K562 (cell line): Measurements from ENCODE around the gene ARHGDIA. TPM values are rescaled to one million over a fixed set of nuclear protein-coding genes. Genes with fewer than 3 reads are reported as not detected.

ENCODE experiments used
- ATAC-seq: fragments of 200-7000 bp; cut with Tn5 transposase; 3 replicates; pipeline ENCODE4 v1.9.1; 2020; ENCODE audit warnings: moderate library complexity
- BruUV-seq: library from RNA; stranded (reverse); fragments of 400-500 nt; replicated peaks from 2 replicates; lab custom pipeline; 2021; lab: Mats Ljungman, UMichigan
- CTCF ChIA-PET: fragments of 300-600 bp; formaldehyde crosslinking; extraction: SDS; loops from one replicate; lab custom pipeline; 2021; ENCODE audit warnings: low intra/inter-chr PET ratio; lab: Yijun Ruan, JAX
- POLR2A ChIA-PET: fragments of 300-600, 350-650 bp; sonication (Branson Sonifier 250); formaldehyde crosslinking; extraction: SDS; loops from one replicate; lab custom pipeline; 2021; ENCODE audit warnings: antibody characterized with exemption, inconsistent platforms; lab: Yijun Ruan, JAX
- DNase-seq, 4 experiments: peaks; one replicate each; pipeline versions ENCODE4 v3.0.0 to v3.0.0-alpha.2; 2011 to 2018; ENCODE audit warnings: low spot score in 3 of 4, mixed read lengths in 3 of 4; ENCODE audit errors: extremely low read depth in 1 of 4
- FAIRE-seq: peaks from 2 replicates; lab custom pipeline; 2011; peaks lifted over from hg19 to GRCh38; lab: Jason Lieb, UNC
- H2AFZ ChIP-seq: 2 replicates; pipeline ENCODE4 v1.6.0; 2011; ENCODE audit warnings: low read depth, low read length, control low read depth, inconsistent platforms
- H3K27ac ChIP-seq: fragments of 200-600 bp; 3 replicates; pipeline ENCODE4 v1.8.0; 2011; ENCODE audit warnings: low read depth, mild to moderate bottlenecking, control low read depth, inconsistent platforms, low read length, moderate library complexity, mixed read lengths; ENCODE audit errors: extremely low read depth
- H3K27me3 ChIP-seq, 2 experiments: fragments of 300-600 bp in 1 of 2; 2 replicates in 1 of 2; 3 replicates in 1 of 2; pipeline versions ENCODE4 v1.6.0 to v1.8.0; 2011; ENCODE audit warnings: inconsistent platforms in 2 of 2, low read length in 2 of 2, mild to moderate bottlenecking in 1 of 2, mixed read lengths in 1 of 2, moderate library complexity in 1 of 2; ENCODE audit not compliant: control insufficient read depth in 2 of 2, insufficient read depth in 2 of 2
- H3K36me3 ChIP-seq: fragments of 300-600 bp; 3 replicates; pipeline ENCODE4 v1.8.0; 2011; ENCODE audit warnings: mild to moderate bottlenecking, low read length, inconsistent platforms; ENCODE audit not compliant: control insufficient read depth, insufficient read depth
- H3K4me1 ChIP-seq, 2 experiments: fragments of 200-600 bp in 1 of 2; replicated peaks in 1 of 2; 2 replicates in 1 of 2; 3 replicates in 1 of 2; pipeline versions ENCODE4 v1.5.1 to v1.8.0; 2011; ENCODE audit warnings: inconsistent platforms in 2 of 2, low read length in 2 of 2, mild to moderate bottlenecking in 1 of 2, mixed read lengths in 1 of 2, moderate library complexity in 1 of 2; ENCODE audit not compliant: control insufficient read depth in 2 of 2, insufficient read depth in 2 of 2
- H3K4me2 ChIP-seq: 2 replicates; pipeline ENCODE4 v1.6.1; 2011; ENCODE audit warnings: low read length, control low read depth, inconsistent platforms, mixed read lengths; ENCODE audit not compliant: insufficient read depth
- H3K4me3 ChIP-seq: fragments of 200-600 bp; sonication (generic), shearing (Covaris generic); 2 replicates; pipeline ENCODE4 v1.5.1; 2016; ENCODE audit warnings: control low read depth, inconsistent platforms
- H3K79me2 ChIP-seq: fragments of 200-600 bp; 3 replicates; pipeline ENCODE4 v1.8.0; 2011; ENCODE audit warnings: low read length, inconsistent platforms; ENCODE audit not compliant: control insufficient read depth, insufficient read depth
- H3K9ac ChIP-seq, 2 experiments: 2 replicates each; pipeline versions ENCODE4 v1.6.0 to v1.6.1; 2011; ENCODE audit warnings: low read depth in 2 of 2, low read length in 2 of 2, control low read depth in 1 of 2, inconsistent platforms in 1 of 2, mild to moderate bottlenecking in 1 of 2, mixed read lengths in 1 of 2; ENCODE audit not compliant: insufficient read depth in 1 of 2
- H3K9me1 ChIP-seq: one replicate; pipeline ENCODE4 v1.6.0; 2011; ENCODE audit warnings: inconsistent platforms, mild to moderate bottlenecking, low read length, moderate library complexity; ENCODE audit not compliant: control insufficient read depth, insufficient read depth
- H3K9me3 ChIP-seq: replicated peaks from 2 replicates; pipeline ENCODE4 v1.5.1; 2011; ENCODE audit warnings: low read depth, low read length, inconsistent platforms; ENCODE audit not compliant: control insufficient read depth, insufficient read depth
- H4K20me1 ChIP-seq: replicated peaks from 2 replicates; pipeline ENCODE4 v1.6.1; 2011; ENCODE audit warnings: low read length, inconsistent platforms, mixed read lengths; ENCODE audit not compliant: control insufficient read depth, insufficient read depth
- CBFA2T2 ChIP-seq: fragments of 450-650 bp; conservative IDR thresholded peaks from 2 replicates; pipeline ENCODE4 v1.6.1; 2017; ENCODE audit warnings: mild to moderate bottlenecking
- CXXC5 ChIP-seq: fragments of 250-450 bp; sonication (Bioruptor Pico); IDR thresholded peaks from 2 replicates; pipeline ENCODE4 v1.8.0; 2022; ENCODE audit warnings: inconsistent platforms, mild to moderate bottlenecking, moderate library complexity
- EZH2 ChIP-seq: IDR thresholded peaks from 2 replicates; pipeline ENCODE4 v1.6.1; 2012; ENCODE audit warnings: low read depth, mild to moderate bottlenecking, inconsistent platforms, low read length, borderline replicate concordance
- FOXM1 ChIP-seq, 2 experiments: fragments of 450-650 bp in 1 of 2; sonication (generic) in 1 of 2; formaldehyde crosslinking in 1 of 2; IDR thresholded peaks; 2 replicates each; pipeline versions ENCODE4 v1.6.1 to v1.9.0; 2017 to 2022; ENCODE audit warnings: low read depth in 2 of 2, mild to moderate bottlenecking in 2 of 2, missing genetic modification reagents in 1 of 2, moderate library complexity in 1 of 2
- HDAC1 ChIP-seq, 2 experiments: fragments of 450-650 bp; IDR thresholded peaks; 2 replicates each; pipeline ENCODE4 v1.6.1; 2016 to 2017; ENCODE audit warnings: inconsistent platforms in 1 of 2, mild to moderate bottlenecking in 1 of 2, moderate library complexity in 1 of 2
- HMG20A ChIP-seq: fragments of 450-650 bp; formaldehyde crosslinking; conservative IDR thresholded peaks from 2 replicates; pipeline ENCODE4 v1.4.0; 2020; ENCODE audit warnings: mild to moderate bottlenecking, mixed read lengths
- MYNN ChIP-seq, 2 experiments: sonication (generic); formaldehyde crosslinking in 1 of 2; IDR thresholded peaks; 2 replicates each; pipeline versions ENCODE4 v1.5.0 to v1.6.1; 2016 to 2020; ENCODE audit warnings: antibody characterized with exemption in 1 of 2, missing genetic modification reagents in 1 of 2
- NFE2 ChIP-seq: IDR thresholded peaks from 2 replicates; pipeline ENCODE4 v1.6.1; 2014; ENCODE audit warnings: antibody characterized with exemption, low read depth
- NFRKB ChIP-seq: fragments of 450-650 bp; IDR thresholded peaks from 2 replicates; pipeline ENCODE4 v1.6.1; 2016; ENCODE audit warnings: low read depth
- RB1 ChIP-seq: fragments of 450-650 bp; IDR thresholded peaks from 2 replicates; pipeline ENCODE4 v1.6.1; 2017; ENCODE audit warnings: low read depth, mild to moderate bottlenecking
- RBM22 ChIP-seq: fragments of 200-400 bp; formaldehyde crosslinking; IDR thresholded peaks from 2 replicates; pipeline ENCODE4 v1.6.1; 2018; ENCODE audit warnings: low read length, low read depth; ENCODE audit not compliant: poor library complexity, severe bottlenecking
- SMAD1 ChIP-seq: fragments of 150-350 bp; IDR thresholded peaks from 2 replicates; pipeline ENCODE4 v1.6.1; 2014; ENCODE audit warnings: low read length, low read depth; ENCODE audit not compliant: partially characterized antibody
- ZC3H4 ChIP-seq: sonication (generic); formaldehyde crosslinking; IDR thresholded peaks from 2 replicates; pipeline ENCODE4 v1.9.0; 2021; ENCODE audit warnings: missing genetic modification reagents, borderline replicate concordance
- ZNF133 ChIP-seq: fragments of 250-450 bp; sonication (Bioruptor Pico); IDR thresholded peaks from 2 replicates; pipeline ENCODE4 v1.4.0; 2020; ENCODE audit warnings: mild to moderate bottlenecking
- WGBS: fragments of 100-300 bp; shearing (Covaris generic); methylation state at CpG from one replicate; pipeline ENCODE4 v1.1.6; 2016; ENCODE audit warnings: low coverage, mixed read lengths; ENCODE audit not compliant: insufficient coverage; ENCODE audit errors: missing lambda C conversion rate; 5-methylcytosine and 5-hydroxymethylcytosine counted together
- in situ Hi-C: fragments of 300-500 bp; cut with MboI; formaldehyde crosslinking; loops from 4 replicates; pipeline ENCODE4 v1.15.0; 2018; ENCODE audit warnings: inconsistent platforms, mixed read lengths
- intact Hi-C: fragments of 100-400 bp; cut with micrococcal nuclease; formaldehyde crosslinking; loops from 2 replicates; pipeline ENCODE4 v1.14.2; 2022
- polyA plus RNA-seq, 8 experiments: library from polyadenylated mRNA; depleted of rRNA in 4 of 8; stranded (reverse) in 5 of 8; unstranded in 3 of 8; fragments of >200 nt; fragmentation: Nextera tagmentation in 2 of 8; fragmentation: Illumina TruSeq in 1 of 8; extraction: Ambion mirVana in 2 of 8; extraction: Trizol in 1 of 8; gene quantifications; 2 replicates each; pipeline versions ENCODE4 v1.2.1 to v1.2.3, GENCODE V29; 2011 to 2014; ENCODE audit warnings: inconsistent platforms in 1 of 8, missing spikeins in 1 of 8
- total RNA-seq, 7 experiments: library from RNA; depleted of rRNA in 6 of 7; stranded (reverse); fragments of >200 nt in 6 of 7; fragmentation: Illumina TruSeq in 2 of 7; extraction: Trizol in 2 of 7; gene quantifications; 2 replicates each; pipeline versions ENCODE4 v1.2.1 to v1.2.3, GENCODE V29; 2011 to 2021; ENCODE audit warnings: low replicate concordance in 1 of 7
- TF ChIP-seq, protein P1 (sequence below): sonication (generic); formaldehyde crosslinking; IDR thresholded peaks from 2 replicates; pipeline ENCODE4 v1.8.1; 2023; ENCODE audit warnings: mild to moderate bottlenecking, missing genetic modification reagents, moderate library complexity
- TF ChIP-seq, protein P2 (sequence below), 2 experiments: fragments of 450-650 bp in 1 of 2; sonication (generic) in 1 of 2; formaldehyde crosslinking in 1 of 2; IDR thresholded peaks in 1 of 2; conservative IDR thresholded peaks in 1 of 2; 2 replicates each; pipeline versions ENCODE4 v1.6.1 to v1.8.1; 2016 to 2023; ENCODE audit warnings: mild to moderate bottlenecking in 2 of 2, moderate library complexity in 2 of 2, inconsistent platforms in 1 of 2, missing genetic modification reagents in 1 of 2

Gene ARHGDIA
- total and polyA plus RNA-seq, 9 of the 15 experiments (the other 6 are each of a cell fraction or from before 2014, with no cell fraction given): 9.6 to 340 (median 97.6) TPM

GRCh38 chr17:81917565-81918332 lies 46.6 kb upstream of the ARHGDIA start, which contains the start of gene SIRT7 (continued):
- no peak for TF ChIP-seq ZC3H4 (CRISPR knock-in tag)
- TF ChIP-seq RBM22: peak; percentile 82
- TF ChIP-seq NFRKB: no peak
- no peak for TF ChIP-seq ZNF133 (CRISPR knock-in tag)
- no peak; the same call in 1 of the 2 replicates for TF ChIP-seq RB1

- intact Hi-C loops: no loop called here
- WGBS: 35% methylated on average over 15 of the region's 21 CpGs
- peaks cover 31% of the 10 kb centered on the region for H4K20me1 ChIP-seq
- H3K27me3 ChIP-seq: no peaks in the 10 kb centered on the region
- H3K9me3 ChIP-seq: no peaks in the 10 kb centered on the region
- no peak overlapping the region for H2AFZ ChIP-seq
- in situ Hi-C loops: no loop called here
- peak; percentile 64 for ATAC-seq
- H3K4me2 ChIP-seq: peak overlapping the region; percentile 96
- peak overlapping the region; percentile 91 for H3K4me3 ChIP-seq
- FAIRE-seq: peak; percentile 85
- peaks cover 58% of the 10 kb centered on the region for H3K79me2 ChIP-seq
- peak overlapping the region; percentile 69 for H3K27ac ChIP-seq
- no TSS peak for BruUV-seq
- DNase-seq: peak in 2 of 4 experiments; percentile 61 to 87
- CTCF ChIA-PET: interaction anchor here (1.1 kb wide), 1 partner anchor 11 kb away, joined by 3 read pairs; the partner anchor contains the start of gene MAFG
- H3K9me1 ChIP-seq: peaks cover 9% of the 10 kb centered on the region
- peak overlapping the region; percentile 71 to 93 for H3K9ac ChIP-seq
- POLR2A ChIA-PET: interaction anchor here (0.5 to 3.4 kb wide), 10 partner anchors 9 to 202 kb away, joined by 3 to 32 read pairs (median 5); partner anchors contain the start of gene MAFG
- H3K36me3 ChIP-seq: peaks cover 80% of the 10 kb centered on the region
- peaks cover 45 to 91% of the 10 kb centered on the region in 2 experiments for H3K4me1 ChIP-seq
- TF ChIP-seq CXXC5 (CRISPR knock-in tag) (0 out of 2 replicates have a peak, but pooled peaks have one; percentile 16), HMG20A (CRISPR knock-in tag) (no peak), NFE2 (peak; percentile 69), FOXM1 (IDR thresholded peaks at IDR 0.05; ENCODE audit: low read depth) (no peak), FOXM1 (CRISPR knock-in tag; IDR thresholded peaks at IDR 0.05; ENCODE audit: low read depth) (no peak), MYNN (IDR thresholded peaks at IDR 0.05) (no peak), MYNN (CRISPR knock-in tag; IDR thresholded peaks at IDR 0.05) (no peak), EZH2 (no peak), HDAC1 (IDR thresholded peaks at IDR 0.05) (0 out of 4 replicates have a peak, but pooled peaks of 1 of the 2 experiments have one; percentile 22), SMAD1 (peak; percentile 16), CBFA2T2 (peak; percentile 60)
- TF ChIP-seq, protein P1, sequence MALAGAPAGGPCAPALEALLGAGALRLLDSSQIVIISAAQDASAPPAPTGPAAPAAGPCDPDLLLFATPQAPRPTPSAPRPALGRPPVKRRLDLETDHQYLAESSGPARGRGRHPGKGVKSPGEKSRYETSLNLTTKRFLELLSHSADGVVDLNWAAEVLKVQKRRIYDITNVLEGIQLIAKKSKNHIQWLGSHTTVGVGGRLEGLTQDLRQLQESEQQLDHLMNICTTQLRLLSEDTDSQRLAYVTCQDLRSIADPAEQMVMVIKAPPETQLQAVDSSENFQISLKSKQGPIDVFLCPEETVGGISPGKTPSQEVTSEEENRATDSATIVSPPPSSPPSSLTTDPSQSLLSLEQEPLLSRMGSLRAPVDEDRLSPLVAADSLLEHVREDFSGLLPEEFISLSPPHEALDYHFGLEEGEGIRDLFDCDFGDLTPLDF (CRISPR knock-in tag): no peak
- TF ChIP-seq, protein P2, sequence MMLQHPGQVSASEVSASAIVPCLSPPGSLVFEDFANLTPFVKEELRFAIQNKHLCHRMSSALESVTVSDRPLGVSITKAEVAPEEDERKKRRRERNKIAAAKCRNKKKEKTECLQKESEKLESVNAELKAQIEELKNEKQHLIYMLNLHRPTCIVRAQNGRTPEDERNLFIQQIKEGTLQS (IDR thresholded peaks at IDR 0.05): peak; percentile 39
- TF ChIP-seq, protein P2 (CRISPR knock-in tag; conservative IDR thresholded peaks at IDR 0.05): no peak
These were observed 45.3 kb upstream of the ARHGDIA start for GRCh38 chr17:81916234-81917001.
